GM12873 (cell line): ENCODE results near the gene NRIP2.
A peak's percentile ranks its signal among the peaks of the same experiment; 100 is the strongest.

Experiments used
- CTCF ChIP-seq: IDR thresholded peaks from 2 replicates; pipeline ENCODE4 v1.5.1; 2012; ENCODE audit warnings: low read depth, mild to moderate bottlenecking, moderate library complexity, low read length, control low read depth; ENCODE audit not compliant: insufficient read depth; ENCODE audit errors: missing control alignments

The NRIP2 gene

GRCh38 chr12:2794191-2794735 is 40.6 kb downstream of the NRIP2 start:
- no peak for TF ChIP-seq CTCF

GRCh38 chr12:2793561-2793960 is 41.3 kb downstream of the NRIP2 start:
- TF ChIP-seq CTCF, result no peak

- no peak for TF ChIP-seq CTCF
Measured at GRCh38 chr12:2792671-2793500, 41.9 kb downstream of the NRIP2 start.

GRCh38 chr12:2791089-2791488 is 43.7 kb downstream of the NRIP2 start:
- no peak for TF ChIP-seq CTCF

GRCh38 chr12:2785017-2785416 is 49.8 kb downstream of the NRIP2 start:
- TF ChIP-seq CTCF, result no peak

- peak; percentile 97 for TF ChIP-seq CTCF
Measured at GRCh38 chr12:2783936-2784600, 50.8 kb downstream of the NRIP2 start.

- no peak for TF ChIP-seq CTCF
Measured at GRCh38 chr12:2779281-2779680, 55.6 kb downstream of the NRIP2 start.
